ENCODE results near the gene UGT8.

Gene UGT8

GRCh38 chr4:114595921-114596320, 2.7 kb upstream of the UGT8 start (continued):
- no peak for TF ChIP-seq PATZ1 (CRISPR knock-in tag; IDR thresholded peaks at IDR 0.05; ENCODE audit: borderline replicate concordance)

DNA sequence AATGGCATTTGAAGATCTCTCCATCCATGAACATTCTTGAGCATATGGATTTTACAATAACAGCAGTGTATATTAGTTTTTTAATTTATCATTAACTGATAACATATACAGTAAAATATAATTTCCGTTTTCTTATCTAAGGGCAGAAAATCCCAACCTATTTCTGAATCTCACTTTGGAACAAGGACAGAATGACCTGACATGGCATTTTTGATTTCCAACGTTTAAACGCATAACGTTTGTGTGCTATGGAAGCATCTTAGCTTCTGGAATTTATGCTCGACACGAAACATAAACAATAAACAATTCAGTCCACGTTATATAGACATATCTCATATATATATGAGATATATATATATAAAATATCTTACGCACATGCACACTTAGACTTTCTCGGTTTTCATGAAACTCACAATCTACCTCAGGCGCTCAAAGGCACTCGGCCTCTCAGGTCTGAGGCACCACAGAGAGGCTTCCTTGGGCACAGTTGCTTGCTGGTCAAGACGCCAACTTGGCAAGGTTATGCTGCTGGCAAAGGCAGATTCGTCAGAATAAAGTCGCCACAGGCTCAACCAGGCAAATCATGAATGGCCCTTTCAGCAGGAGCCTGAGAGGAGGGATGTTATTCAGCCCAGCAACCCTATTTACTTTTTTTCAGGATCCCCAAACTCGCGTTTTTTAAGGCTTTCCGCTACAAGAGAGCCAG, 1.0 kb upstream of the UGT8 start:
- ATAC-seq: no peak
- TF ChIP-seq ZNF70 (CRISPR knock-in tag; IDR thresholded peaks at IDR 0.05) (no peak), CSRNP3 (CRISPR knock-in tag; IDR thresholded peaks at IDR 0.05) (no peak), ZC3H10 (CRISPR knock-in tag; IDR thresholded peaks at IDR 0.05) (no peak), ISL1 (CRISPR knock-in tag; IDR thresholded peaks at IDR 0.05) (no peak), SNAI2 (CRISPR knock-in tag; IDR thresholded peaks at IDR 0.05) (no peak)

DNA sequence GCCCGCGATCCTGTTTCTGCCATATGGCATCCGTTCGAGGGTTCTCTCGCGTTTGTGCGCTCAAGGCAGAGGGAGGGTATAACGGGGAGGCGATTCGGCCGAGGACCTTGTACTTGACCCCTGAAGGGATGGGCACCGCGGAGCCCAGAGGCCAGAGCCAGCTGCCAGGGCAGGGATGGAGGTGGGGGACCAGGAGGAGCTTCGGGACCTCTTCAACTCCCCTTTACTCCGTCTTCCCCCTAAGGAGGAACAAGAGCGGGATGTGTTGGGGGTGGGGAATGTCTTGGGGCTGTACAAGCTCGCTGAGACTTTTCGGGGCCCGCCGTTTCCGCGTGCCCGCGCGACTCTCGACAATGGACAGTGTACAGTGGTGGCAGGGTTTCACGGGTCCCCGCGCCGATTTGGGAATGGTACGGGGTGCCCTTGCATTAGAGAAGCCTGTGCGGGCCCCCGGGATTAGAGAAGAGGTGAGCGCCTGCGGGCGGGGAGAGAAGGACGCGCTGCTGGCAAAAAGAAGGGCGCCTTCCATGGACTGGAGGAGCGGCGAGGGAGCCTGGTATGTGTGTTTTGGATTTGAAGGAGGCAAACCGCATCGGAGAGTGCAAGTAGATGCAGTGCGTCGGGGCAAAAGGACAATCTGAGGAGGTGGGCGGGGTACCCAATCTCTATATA, 760 bp downstream of the UGT8 start:
- TF ChIP-seq, protein P1, sequence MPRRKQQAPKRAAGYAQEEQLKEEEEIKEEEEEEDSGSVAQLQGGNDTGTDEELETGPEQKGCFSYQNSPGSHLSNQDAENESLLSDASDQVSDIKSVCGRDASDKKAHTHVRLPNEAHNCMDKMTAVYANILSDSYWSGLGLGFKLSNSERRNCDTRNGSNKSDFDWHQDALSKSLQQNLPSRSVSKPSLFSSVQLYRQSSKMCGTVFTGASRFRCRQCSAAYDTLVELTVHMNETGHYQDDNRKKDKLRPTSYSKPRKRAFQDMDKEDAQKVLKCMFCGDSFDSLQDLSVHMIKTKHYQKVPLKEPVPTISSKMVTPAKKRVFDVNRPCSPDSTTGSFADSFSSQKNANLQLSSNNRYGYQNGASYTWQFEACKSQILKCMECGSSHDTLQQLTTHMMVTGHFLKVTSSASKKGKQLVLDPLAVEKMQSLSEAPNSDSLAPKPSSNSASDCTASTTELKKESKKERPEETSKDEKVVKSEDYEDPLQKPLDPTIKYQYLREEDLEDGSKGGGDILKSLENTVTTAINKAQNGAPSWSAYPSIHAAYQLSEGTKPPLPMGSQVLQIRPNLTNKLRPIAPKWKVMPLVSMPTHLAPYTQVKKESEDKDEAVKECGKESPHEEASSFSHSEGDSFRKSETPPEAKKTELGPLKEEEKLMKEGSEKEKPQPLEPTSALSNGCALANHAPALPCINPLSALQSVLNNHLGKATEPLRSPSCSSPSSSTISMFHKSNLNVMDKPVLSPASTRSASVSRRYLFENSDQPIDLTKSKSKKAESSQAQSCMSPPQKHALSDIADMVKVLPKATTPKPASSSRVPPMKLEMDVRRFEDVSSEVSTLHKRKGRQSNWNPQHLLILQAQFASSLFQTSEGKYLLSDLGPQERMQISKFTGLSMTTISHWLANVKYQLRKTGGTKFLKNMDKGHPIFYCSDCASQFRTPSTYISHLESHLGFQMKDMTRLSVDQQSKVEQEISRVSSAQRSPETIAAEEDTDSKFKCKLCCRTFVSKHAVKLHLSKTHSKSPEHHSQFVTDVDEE (CRISPR knock-in tag; IDR thresholded peaks at IDR 0.05): no peak
- TF ChIP-seq PATZ1 (CRISPR knock-in tag; IDR thresholded peaks at IDR 0.05; ENCODE audit: borderline replicate concordance) (no peak), ISL1 (CRISPR knock-in tag; IDR thresholded peaks at IDR 0.05) (no peak), POU6F1 (CRISPR knock-in tag; IDR thresholded peaks at IDR 0.05; ENCODE audit: borderline replicate concordance, low read depth) (no peak), SNAI2 (CRISPR knock-in tag; IDR thresholded peaks at IDR 0.05) (no peak), ZNF70 (CRISPR knock-in tag; IDR thresholded peaks at IDR 0.05) (no peak), ZNF8 (CRISPR knock-in tag; IDR thresholded peaks at IDR 0.05) (no peak), ZFP3 (CRISPR knock-in tag; IDR thresholded peaks at IDR 0.05) (no peak), TOX (CRISPR knock-in tag; IDR thresholded peaks at IDR 0.05; ENCODE audit: borderline replicate concordance) (no peak), CREB5 (CRISPR knock-in tag; IDR thresholded peaks at IDR 0.05; ENCODE audit: low read depth) (no peak), BACH2 (CRISPR knock-in tag; IDR thresholded peaks at IDR 0.05; ENCODE audit: borderline replicate concordance) (no peak), ZC3H10 (CRISPR knock-in tag; IDR thresholded peaks at IDR 0.05) (no peak), ZNF565 (CRISPR knock-in tag; conservative IDR thresholded peaks at IDR 0.05; ENCODE audit: low read depth) (no peak), ESRRG (CRISPR knock-in tag; IDR thresholded peaks at IDR 0.05) (no peak), ARNTL (CRISPR knock-in tag; IDR thresholded peaks at IDR 0.05; ENCODE audit: borderline replicate concordance, low read depth) (no peak), GLIS3 (CRISPR knock-in tag; IDR thresholded peaks at IDR 0.05) (no peak)
- no peak; the same call in 2 of the 3 replicates for ATAC-seq

Measured in SK-N-SH treated with all-trans-retinoic acid at 6 μM for 48 hours (cell line).